ENCODE data around the gene INPP4A. TPM values are rescaled to one million over a fixed set of nuclear protein-coding genes. Genes with fewer than 3 reads are reported as not detected.

Gene INPP4A
- total RNA-seq, 1 donor from 2014 or later: 18.0 TPM

DNA sequence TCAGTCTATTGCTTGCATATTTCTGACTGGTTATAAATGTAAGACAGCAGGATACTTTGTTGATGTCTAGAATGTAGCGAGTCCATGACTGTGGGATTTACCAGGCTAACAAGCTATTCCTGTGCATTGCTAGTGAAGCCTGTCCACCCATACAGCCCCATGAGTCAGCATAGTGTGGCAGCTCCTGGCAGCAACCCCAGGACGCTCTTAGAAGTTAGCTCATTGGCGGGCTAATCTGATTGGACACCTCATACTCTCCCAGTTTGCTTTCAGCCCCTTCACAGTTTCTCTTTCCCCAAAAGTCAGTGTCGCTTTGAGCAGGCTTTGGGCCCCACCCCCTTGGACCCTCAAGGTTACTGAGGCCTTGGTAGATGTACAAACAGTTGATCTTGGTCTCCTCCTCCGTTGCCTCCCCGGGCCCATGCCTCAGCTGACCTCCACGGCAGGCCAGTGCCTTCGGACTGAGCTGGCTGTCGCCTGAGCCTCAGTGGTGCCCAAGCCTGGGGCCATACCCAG is 115.7 kb downstream of the INPP4A start:
- Histone ChIP-seq H3K4me3 (ENCODE audit: low read depth, low read length) (no peak overlapping the region), H3K36me3 (ENCODE audit: control insufficient read depth, insufficient read depth, low read length) (no peaks in the 10 kb centered on the region), H3K27me3 (ENCODE audit: control insufficient read depth, insufficient read depth, low read length) (no peaks in the 10 kb centered on the region)
- TF ChIP-seq, protein P1, sequence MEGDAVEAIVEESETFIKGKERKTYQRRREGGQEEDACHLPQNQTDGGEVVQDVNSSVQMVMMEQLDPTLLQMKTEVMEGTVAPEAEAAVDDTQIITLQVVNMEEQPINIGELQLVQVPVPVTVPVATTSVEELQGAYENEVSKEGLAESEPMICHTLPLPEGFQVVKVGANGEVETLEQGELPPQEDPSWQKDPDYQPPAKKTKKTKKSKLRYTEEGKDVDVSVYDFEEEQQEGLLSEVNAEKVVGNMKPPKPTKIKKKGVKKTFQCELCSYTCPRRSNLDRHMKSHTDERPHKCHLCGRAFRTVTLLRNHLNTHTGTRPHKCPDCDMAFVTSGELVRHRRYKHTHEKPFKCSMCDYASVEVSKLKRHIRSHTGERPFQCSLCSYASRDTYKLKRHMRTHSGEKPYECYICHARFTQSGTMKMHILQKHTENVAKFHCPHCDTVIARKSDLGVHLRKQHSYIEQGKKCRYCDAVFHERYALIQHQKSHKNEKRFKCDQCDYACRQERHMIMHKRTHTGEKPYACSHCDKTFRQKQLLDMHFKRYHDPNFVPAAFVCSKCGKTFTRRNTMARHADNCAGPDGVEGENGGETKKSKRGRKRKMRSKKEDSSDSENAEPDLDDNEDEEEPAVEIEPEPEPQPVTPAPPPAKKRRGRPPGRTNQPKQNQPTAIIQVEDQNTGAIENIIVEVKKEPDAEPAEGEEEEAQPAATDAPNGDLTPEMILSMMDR (IDR thresholded peaks at IDR 0.05; ENCODE audit: insufficient read depth, low read length, poor library complexity, severe bottlenecking): no peak
- peak; percentile 61 for DNase-seq (ENCODE audit: low read depth)

GRCh38 chr2:98561018-98561417 is 116.4 kb downstream of the INPP4A start:
- no peak overlapping the region for H3K4me3 ChIP-seq (ENCODE audit: low read depth, low read length)
- H3K27me3 ChIP-seq (ENCODE audit: control insufficient read depth, insufficient read depth, low read length): no peaks in the 10 kb centered on the region
- DNase-seq (ENCODE audit: low read depth): no peak
- TF ChIP-seq, protein P1 (IDR thresholded peaks at IDR 0.05; ENCODE audit: insufficient read depth, low read length, poor library complexity, severe bottlenecking): no peak
- no peaks in the 10 kb centered on the region for H3K36me3 ChIP-seq (ENCODE audit: control insufficient read depth, insufficient read depth, low read length)

DNA sequence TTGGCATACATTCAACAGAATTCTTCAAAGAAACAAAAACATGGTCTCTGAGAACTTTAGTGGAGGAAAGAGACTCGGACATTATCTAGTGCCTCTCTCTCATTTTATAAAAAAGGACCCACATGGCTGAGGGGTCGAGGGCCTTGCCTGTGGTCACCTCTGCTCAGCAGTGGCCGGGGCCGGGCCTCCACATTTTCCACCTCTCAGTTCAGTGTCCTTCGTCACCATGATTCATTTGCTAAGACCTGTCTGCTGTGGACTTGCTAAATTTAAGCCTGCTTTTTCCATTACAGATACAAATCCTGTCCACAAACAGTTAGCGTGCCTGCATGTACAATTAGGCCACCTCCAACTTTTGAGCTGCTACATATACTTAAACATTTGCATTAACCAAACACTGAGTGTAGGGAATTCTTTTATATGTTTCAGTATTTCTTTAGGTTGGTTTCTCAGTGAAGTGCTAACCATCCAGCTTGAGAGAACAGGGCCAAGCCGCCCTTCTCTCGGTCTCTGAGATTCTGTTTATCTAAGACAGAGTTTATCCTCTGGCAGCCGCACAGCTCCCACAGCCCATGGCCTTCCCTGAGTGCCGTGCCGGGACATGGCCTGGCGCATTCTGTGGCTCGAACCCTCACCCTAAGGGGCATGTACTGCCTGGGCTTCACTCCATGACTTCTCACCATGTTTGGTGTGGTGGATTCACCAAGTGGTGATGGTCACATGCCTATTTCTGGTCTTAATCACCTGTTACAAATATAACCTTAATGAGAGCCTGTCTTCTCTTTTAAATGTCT is 117.4 kb downstream of the INPP4A start:
- Histone ChIP-seq H3K36me3 (ENCODE audit: control insufficient read depth, insufficient read depth, low read length) (no peaks in the 10 kb centered on the region), H3K4me3 (ENCODE audit: low read depth, low read length) (no peak overlapping the region), H3K27me3 (ENCODE audit: control insufficient read depth, insufficient read depth, low read length) (no peaks in the 10 kb centered on the region)
- TF ChIP-seq, protein P1 (IDR thresholded peaks at IDR 0.05; ENCODE audit: insufficient read depth, low read length, poor library complexity, severe bottlenecking): no peak
- no peak for DNase-seq (ENCODE audit: low read depth)

GRCh38 chr2:98563394-98563793 is 118.7 kb downstream of the INPP4A start:
- TF ChIP-seq, protein P1 (IDR thresholded peaks at IDR 0.05; ENCODE audit: insufficient read depth, low read length, poor library complexity, severe bottlenecking): no peak
- Histone ChIP-seq H3K36me3 (ENCODE audit: control insufficient read depth, insufficient read depth, low read length) (no peaks in the 10 kb centered on the region), H3K4me3 (ENCODE audit: low read depth, low read length) (no peak overlapping the region), H3K27me3 (ENCODE audit: control insufficient read depth, insufficient read depth, low read length) (no peaks in the 10 kb centered on the region)
- DNase-seq (ENCODE audit: low read depth): no peak

- TF ChIP-seq, protein P1 (IDR thresholded peaks at IDR 0.05; ENCODE audit: insufficient read depth, low read length, poor library complexity, severe bottlenecking): no peak
- Histone ChIP-seq H3K36me3 (ENCODE audit: control insufficient read depth, insufficient read depth, low read length) (peaks cover 3% of the 10 kb centered on the region), H3K4me3 (ENCODE audit: low read depth, low read length) (no peak overlapping the region), H3K27me3 (ENCODE audit: control insufficient read depth, insufficient read depth, low read length) (no peaks in the 10 kb centered on the region)
- DNase-seq (ENCODE audit: low read depth): no peak
These were observed 120.0 kb downstream of the INPP4A start for GRCh38 chr2:98564541-98565132.
